DMS 273 (cell line): Measurements from ENCODE around the gene FALEC.

Experiments used
- DNase-seq: peaks from one replicate; lab custom pipeline; 2025; ENCODE audit not compliant: unreplicated experiment; lab: John Stamatoyannopoulos, UW

FALEC gene

DNA sequence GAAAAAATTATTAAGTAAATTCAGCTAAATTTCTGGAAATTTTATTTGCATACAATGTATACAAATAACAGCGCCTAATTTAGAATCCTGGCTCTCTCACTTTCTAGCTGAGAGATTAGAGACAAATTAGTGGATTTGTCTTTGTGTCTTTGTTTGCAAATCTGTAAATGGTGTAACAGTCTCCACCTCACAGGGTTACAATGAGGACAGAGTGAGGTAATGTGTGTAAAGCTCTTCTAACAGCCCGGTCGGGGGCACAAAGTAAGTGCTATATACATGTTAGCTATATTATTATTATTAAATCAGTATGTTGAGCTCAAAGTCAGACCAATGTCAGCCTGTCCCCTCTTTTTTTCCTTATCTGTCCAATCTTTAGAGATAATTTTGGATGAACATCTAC is 28.7 kb downstream of the FALEC start:
- DNase-seq, result no peak

DNA sequence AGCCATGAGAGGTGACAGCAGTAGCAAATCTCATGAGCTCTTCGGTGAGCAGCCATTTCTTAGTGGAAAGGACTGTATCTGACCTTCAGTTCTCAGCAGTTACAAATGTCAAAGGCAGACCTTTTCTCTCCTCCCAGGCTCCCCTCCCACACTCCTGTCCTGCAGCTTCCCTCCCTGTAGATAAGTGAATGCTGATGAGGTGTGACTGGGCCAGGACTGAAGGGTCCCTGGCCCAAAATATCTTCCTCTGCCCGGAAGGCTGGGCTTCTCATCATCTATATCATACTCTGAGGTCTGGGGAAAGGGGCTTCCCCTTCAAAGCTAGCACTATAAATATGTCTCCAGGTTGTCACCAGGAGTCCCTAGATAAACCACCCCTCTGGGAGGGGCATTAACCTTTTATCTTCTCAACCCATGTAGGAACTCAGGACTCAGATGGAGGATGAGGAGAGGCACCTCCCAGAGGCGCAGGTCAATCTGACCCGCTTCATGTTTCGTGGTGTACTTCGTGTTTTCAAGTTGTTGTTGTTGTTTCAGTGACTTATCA is 30.0 kb downstream of the FALEC start:
- DNase-seq, result no peak

DNA sequence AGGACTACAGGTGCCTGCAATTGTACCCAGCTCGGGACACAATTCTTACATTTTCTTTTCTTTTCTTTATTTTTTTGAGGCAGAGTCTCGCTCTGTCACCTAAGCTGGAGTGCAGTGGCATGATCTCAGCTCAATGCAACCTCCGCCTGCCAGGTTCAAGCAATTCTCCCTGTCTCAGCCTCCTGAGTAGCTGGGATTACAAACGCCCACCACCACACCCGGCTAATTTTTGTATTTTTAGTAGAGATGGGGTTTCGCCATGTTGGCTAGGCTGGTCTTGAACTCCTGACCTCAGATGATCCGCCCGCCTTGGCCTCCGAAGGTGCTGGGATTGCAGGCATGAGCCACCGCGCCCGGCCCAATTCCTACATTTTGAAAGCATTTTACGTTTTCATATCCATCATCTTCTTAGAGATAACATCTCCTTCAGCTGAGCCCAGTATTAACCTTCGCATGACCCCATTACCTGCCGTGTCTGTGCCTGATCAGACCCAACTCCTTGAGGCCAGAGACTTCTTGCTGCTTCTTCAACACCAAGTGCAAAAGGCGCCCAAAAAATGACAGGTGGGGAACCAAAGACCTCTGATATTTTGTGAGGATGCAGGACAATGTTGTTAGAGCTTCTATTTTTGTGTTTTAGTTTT is 30.9 kb downstream of the FALEC start:
- DNase-seq, result no peak

DNA sequence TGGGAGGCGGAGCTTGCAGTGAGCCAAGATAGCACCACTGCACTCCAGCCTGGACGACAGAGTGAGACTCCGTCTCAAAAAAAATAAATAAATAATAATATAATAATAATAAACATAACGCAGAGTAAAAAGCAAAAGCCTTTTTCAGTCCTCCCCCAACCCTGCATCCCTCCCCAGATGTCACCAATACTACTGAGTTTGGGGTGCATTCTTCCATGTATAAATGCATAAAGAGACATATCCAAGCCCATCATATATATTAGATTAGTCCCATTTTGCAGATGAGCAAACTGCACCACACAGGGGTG is 32.7 kb downstream of the FALEC start:
- no peak for DNase-seq

GRCh38 chr1:150548632-150549495 is 33.3 kb downstream of the FALEC start, which contains the start of gene ADAMTSL4:
Gene ADAMTSL4, plus strand, starts transcription at chr1:150549408. Its CDS starts 2,881 bp downstream, at chr1:150552289.
- DNase-seq, result peak; percentile 100

GRCh38 chr1:150549496-150550221 is 34.1 kb downstream of the FALEC start:
- DNase-seq, result no peak

DNA sequence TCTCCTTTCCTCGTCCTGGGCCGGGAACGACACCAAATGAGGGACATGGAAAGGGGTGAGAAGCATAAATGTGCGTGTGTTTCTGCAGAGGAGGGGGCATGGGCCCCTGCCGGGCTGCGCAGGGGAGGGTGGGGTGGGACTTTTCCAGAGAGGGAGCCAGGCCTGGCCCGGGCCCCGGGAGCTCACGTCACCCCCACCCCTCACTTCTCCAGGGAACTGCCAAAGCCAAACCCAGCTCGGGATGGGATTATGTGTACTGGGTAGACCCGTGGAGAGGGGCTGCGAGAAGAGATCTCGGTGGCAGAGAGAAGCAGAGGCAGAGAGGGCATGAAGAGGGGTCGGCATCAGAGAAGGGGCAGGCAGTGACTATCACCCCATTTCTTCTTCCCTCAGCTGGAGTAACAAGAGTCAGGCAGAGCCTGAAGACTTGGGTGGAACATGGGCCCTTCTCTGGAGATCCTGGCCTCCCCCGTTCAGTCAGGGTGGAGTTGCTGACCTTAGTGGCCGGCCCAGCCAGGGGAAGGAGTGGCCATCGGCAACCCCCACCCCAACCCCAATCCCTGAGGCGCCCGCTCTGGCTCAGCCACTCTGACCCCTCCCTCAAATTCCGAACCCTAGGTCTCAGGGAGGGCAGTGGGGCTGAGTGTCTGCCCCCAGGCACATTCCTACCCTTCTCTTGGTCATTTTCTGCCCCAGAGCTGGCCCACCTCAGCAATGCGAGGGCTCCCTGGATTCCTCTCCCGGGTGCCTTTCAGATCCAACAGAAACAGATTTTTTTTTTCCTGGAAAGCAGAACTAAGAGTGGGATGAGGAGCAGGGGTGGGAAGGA is 34.9 kb downstream of the FALEC start:
- DNase-seq, result no peak

DNA sequence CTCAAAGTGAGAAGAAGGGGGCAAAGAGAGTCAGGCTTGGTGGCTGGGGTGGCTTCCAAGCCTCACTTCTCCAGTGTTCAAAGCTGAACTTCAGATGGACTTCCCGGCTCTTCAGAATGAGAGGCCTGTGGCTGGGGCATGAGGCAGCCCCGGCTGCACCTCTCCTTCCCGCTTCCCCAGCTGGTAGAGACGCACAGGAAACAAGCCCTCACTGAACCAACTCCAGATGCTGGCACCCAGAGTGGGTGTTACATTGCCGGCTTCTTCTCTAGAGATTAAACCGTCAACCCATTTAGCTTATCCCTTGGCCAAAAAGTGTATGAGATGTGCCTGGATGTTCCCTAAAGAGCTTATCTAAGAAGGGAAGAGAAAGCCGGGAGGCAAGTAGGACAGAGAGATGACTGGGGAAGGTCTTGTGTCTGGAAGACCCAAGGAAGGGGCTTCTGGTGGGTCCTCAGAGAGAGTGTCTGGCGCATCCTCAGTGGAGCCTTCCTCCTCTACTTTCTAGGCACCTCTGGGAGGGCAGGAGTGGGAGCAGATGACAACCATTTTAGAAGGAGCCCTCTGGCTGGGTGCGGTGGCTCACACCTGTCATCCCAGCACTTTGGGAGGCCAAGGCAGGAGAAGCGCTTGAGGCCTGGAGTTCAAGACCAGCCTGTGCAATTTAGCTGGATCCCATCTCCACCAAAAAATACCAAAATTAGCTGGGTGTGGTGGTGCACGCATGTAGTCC is 35.7 kb downstream of the FALEC start:
- peak; percentile 98 for DNase-seq

DNA sequence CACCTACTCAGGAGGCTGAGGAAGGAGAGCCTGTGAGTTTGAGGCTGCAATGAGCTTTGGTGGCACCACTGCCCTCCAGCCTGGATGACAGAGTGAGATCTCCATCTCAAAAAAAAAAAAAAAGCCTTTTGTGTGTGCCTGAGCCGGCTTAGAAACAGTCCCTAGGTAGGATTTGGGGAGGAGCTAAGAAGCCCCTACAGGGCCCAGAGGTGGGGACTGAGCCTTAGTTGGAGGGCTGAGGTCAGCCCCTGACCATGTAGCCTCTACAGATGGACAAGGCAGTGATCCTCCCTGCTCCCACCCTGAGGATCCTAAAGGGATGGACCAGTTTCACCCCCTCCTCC is 36.2 kb downstream of the FALEC start:
- DNase-seq, result no peak

DNA sequence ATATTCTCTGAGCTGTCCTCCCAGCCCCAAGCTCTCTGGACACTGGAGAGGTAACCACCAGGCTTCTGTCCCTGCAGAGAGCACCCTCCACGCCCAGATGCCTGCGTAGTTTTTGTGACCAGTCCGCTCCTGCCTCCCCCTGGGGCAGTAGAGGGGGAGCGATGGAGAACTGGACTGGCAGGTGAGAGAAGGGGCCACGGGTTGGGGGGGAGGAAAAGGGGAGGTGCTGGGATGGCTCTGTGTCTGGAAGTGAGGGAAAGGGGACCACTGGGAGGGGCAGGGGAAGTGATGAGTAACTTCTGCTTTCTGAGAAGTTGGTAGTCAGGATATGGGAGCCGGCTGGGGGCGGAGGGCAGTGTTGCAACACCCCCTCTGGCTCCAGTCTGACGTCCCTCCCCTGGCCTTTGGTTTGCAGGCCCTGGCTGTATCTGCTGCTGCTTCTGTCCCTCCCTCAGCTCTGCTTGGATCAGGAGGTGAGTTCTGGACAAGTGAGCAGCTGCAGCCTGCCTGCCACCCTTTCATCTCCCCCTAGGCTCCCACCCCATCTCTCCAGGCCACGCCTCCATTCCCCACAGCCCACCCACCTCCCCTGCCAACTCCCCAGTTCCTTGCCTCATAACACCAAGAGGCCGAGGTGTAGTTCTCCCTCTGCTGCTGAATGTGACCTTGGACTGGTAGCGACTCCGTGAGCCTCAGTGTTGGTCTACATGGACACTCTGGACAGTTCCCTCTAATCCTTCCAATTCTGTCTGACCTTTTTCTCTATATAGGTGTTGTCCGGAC is 36.8 kb downstream of the FALEC start:
- DNase-seq, result peak; percentile 95

- DNase-seq, result no peak
Observed at GRCh38 chr1:150552911-150553289, 37.3 kb downstream of the FALEC start.

GRCh38 chr1:150553392-150554085 is 38.0 kb downstream of the FALEC start:
- no peak for DNase-seq

GRCh38 chr1:150554086-150554452 is 38.5 kb downstream of the FALEC start:
- DNase-seq, result no peak

DNA sequence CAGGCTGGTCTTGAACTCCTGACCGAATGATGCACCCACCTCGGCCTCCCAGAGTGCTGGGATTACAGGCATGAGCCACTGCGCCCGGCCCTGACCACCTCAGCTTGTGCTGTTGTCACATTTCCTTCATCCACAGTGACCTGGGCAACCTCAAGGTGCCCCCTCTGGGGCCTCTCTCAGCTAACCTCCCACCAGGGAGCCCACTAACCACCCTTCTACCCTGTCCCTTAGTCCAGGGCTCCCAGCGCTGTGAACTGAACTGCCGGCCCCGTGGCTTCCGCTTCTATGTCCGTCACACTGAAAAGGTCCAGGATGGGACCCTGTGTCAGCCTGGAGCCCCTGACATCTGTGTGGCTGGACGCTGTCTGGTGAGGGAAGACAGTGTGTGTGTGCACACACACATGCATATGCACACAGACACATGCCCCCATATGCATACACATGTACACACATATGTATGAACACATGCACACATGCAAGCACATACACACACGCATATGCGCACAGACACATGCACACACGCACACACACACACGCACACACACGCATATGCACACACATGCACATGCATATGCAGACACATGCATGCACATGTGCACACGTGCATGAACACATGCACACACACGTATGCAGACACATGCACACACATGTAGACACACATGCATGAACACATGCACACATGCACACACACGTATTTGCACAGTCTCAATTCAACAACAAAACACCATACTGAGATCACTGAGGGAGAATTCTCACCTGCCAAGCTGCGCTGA is 39.8 kb downstream of the FALEC start:
- DNase-seq, result no peak

DNA sequence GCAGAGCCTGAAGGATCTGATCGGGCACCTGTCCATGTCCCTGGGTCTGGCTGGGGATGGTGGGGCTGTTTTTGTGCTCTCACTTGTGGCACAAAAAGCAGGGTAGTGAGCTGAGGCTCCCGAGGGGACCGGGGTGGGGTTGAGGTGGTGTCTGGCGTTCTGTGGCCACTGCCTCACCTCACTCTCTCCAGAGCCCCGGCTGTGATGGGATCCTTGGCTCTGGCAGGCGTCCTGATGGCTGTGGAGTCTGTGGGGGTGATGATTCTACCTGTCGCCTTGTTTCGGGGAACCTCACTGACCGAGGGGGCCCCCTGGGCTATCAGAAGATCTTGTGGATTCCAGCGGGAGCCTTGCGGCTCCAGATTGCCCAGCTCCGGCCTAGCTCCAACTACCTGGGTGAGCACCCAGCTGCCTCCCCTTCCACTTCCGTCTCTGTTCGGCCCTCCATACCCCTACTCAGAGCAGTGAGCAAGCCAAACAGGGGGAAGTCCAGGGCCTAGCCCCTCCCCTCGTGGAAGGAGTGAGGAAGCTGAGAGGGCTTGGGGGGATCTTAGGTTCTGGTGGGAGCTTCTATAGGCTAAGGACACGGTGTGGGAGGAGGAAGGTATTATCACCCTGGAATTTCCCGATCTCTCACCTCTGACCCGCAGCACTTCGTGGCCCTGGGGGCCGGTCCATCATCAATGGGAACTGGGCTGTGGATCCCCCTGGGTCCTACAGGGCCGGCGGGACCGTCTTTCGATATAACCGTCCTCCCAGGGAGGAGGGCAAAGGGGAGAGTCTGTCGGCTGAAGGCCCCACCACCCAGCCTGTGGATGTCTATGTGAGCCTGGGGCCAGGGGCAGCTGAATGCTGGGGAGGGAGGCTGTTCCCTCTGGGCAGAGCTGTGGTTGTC is 40.7 kb downstream of the FALEC start:
- no peak for DNase-seq

- no peak for DNase-seq
Observed at GRCh38 chr1:150557065-150557600, 41.6 kb downstream of the FALEC start.

- no peak for DNase-seq
Observed at GRCh38 chr1:150557813-150558212, 42.3 kb downstream of the FALEC start.
